Measurements from ENCODE around the gene TSHZ2. TPM values are rescaled to one million over a fixed set of nuclear protein-coding genes. Genes with fewer than 3 reads are reported as not detected.
"Not testable (repeated sequence)": the region's sequence is repeated elsewhere in the genome, so short reads cannot be mapped to it uniquely, and the experiment has no call there.

TSHZ2 gene
- total RNA-seq, 4 donors from 2014 or later, result 1.0 to 3.5 (median 2.8) TPM

- H3K27me3 ChIP-seq, result peaks cover 0 to 3% (median 2%) of the 10 kb centered on the region in 3 donors
- H3K4me1 ChIP-seq, result peaks cover 0 to 5% of the 10 kb centered on the region in 2 donors
- TF ChIP-seq POLR2A (IDR thresholded peaks at IDR 0.05), result no peak
- TF ChIP-seq CTCF (IDR thresholded peaks at IDR 0.05 in 4 of 5, conservative IDR thresholded peaks at IDR 0.05 in 1 of 5), result no peak
- intact Hi-C loops (cut with DNase I; ENCODE audit: low total_unique reads) (no loop called here), in situ Hi-C loops (cut with MboI; ENCODE audit: low sequenced_read_pairs in 4 of 4) (no loop called here)
- ATAC-seq (no peak), DNase-seq (no peak)
- H3K36me3 ChIP-seq, result no peaks in the 10 kb centered on the region
- no peak overlapping the region for H3K27ac ChIP-seq
- no peaks in the 10 kb centered on the region for H3K9me3 ChIP-seq
- no peak overlapping the region for H3K4me3 ChIP-seq
These were observed 392.5 kb downstream of the TSHZ2 start for GRCh38 chr20:53364646-53365045.

- in situ Hi-C loops (cut with MboI; ENCODE audit: low sequenced_read_pairs in 4 of 4), result no loop called here
These were observed 392.9 kb downstream of the TSHZ2 start for GRCh38 chr20:53365076-53365475.

GRCh38 chr20:53365539-53366075 is 393.4 kb downstream of the TSHZ2 start:
- no peaks in the 10 kb centered on the region for H3K9me3 ChIP-seq
- intact Hi-C loops (cut with DNase I; ENCODE audit: low total_unique reads) (no loop called here), in situ Hi-C loops (cut with MboI; ENCODE audit: low sequenced_read_pairs in 4 of 4) (no loop called here)
- ATAC-seq, result no peak
- no peak for DNase-seq
- H3K27ac ChIP-seq, result no peak overlapping the region
- TF ChIP-seq POLR2A (IDR thresholded peaks at IDR 0.05), result no peak
- no peak for TF ChIP-seq CTCF (IDR thresholded peaks at IDR 0.05 in 4 of 5, conservative IDR thresholded peaks at IDR 0.05 in 1 of 5)
- no peak overlapping the region for H3K4me3 ChIP-seq
- no peaks in the 10 kb centered on the region for H3K36me3 ChIP-seq
- H3K4me1 ChIP-seq, result peaks cover 0 to 5% of the 10 kb centered on the region in 2 donors
- peaks cover 0 to 3% (median 2%) of the 10 kb centered on the region in 3 donors for H3K27me3 ChIP-seq

More at GRCh38 chr20:53365076-53365475, 392.9 kb downstream of the TSHZ2 start:
- no peak overlapping the region for H3K4me3 ChIP-seq
- H3K27me3 ChIP-seq, result peaks cover 0 to 3% (median 2%) of the 10 kb centered on the region in 3 donors
- ATAC-seq, result no peak
- peaks cover 0 to 5% of the 10 kb centered on the region in 2 donors for H3K4me1 ChIP-seq
- no peak for DNase-seq
- no peak for TF ChIP-seq CTCF (IDR thresholded peaks at IDR 0.05 in 4 of 5, conservative IDR thresholded peaks at IDR 0.05 in 1 of 5)
- no peak for TF ChIP-seq POLR2A (IDR thresholded peaks at IDR 0.05)
- intact Hi-C loops (cut with DNase I; ENCODE audit: low total_unique reads), result no loop called here
- no peak overlapping the region for H3K27ac ChIP-seq
- no peaks in the 10 kb centered on the region for H3K36me3 ChIP-seq
- no peaks in the 10 kb centered on the region for H3K9me3 ChIP-seq

- DNase-seq; H3K9me3 ChIP-seq; intact Hi-C loops (cut with DNase I; ENCODE audit: low total_unique reads); ATAC-seq; H3K27me3 ChIP-seq; H3K27ac ChIP-seq; H3K4me3 ChIP-seq; H3K36me3 ChIP-seq; in situ Hi-C loops (cut with MboI; ENCODE audit: low sequenced_read_pairs in 4 of 4); H3K4me1 ChIP-seq: not testable (repeated sequence)
These were observed 394.8 kb downstream of the TSHZ2 start for GRCh38 chr20:53366928-53367327.

GRCh38 chr20:53369871-53370270 is 397.7 kb downstream of the TSHZ2 start:
- no peaks in the 10 kb centered on the region for H3K36me3 ChIP-seq
- ATAC-seq (no peak), DNase-seq (no peak)
- no peaks in the 10 kb centered on the region for H3K9me3 ChIP-seq
- TF ChIP-seq POLR2A (IDR thresholded peaks at IDR 0.05) (no peak), CTCF (IDR thresholded peaks at IDR 0.05 in 4 of 5, conservative IDR thresholded peaks at IDR 0.05 in 1 of 5) (no peak)
- peaks cover 0 to 5% of the 10 kb centered on the region in 2 donors for H3K4me1 ChIP-seq
- H3K27ac ChIP-seq, result no peak overlapping the region
- peaks cover 0 to 3% (median 2%) of the 10 kb centered on the region in 3 donors for H3K27me3 ChIP-seq
- intact Hi-C loops (cut with DNase I; ENCODE audit: low total_unique reads) (loop anchor here (10.0 kb wide), 1 partner anchor 85 kb away; no protein-coding TSS in a partner anchor), in situ Hi-C loops (cut with MboI; ENCODE audit: low sequenced_read_pairs in 4 of 4) (no loop called here)
- H3K4me3 ChIP-seq, result no peak overlapping the region
